GM19438 (cell line): ENCODE measurements around the gene COL11A2.
"Not testable (repeated sequence)": the region's sequence is repeated elsewhere in the genome, so short reads cannot be mapped to it uniquely, and the experiment has no call there.

Experiments used
- ATAC-seq: cut with Tn5 transposase; IDR thresholded peaks from one replicate; pipeline ENCODE4 v1.9.1; 2021; ENCODE audit warnings: low read depth; ENCODE audit not compliant: unreplicated experiment

Gene COL11A2

DNA sequence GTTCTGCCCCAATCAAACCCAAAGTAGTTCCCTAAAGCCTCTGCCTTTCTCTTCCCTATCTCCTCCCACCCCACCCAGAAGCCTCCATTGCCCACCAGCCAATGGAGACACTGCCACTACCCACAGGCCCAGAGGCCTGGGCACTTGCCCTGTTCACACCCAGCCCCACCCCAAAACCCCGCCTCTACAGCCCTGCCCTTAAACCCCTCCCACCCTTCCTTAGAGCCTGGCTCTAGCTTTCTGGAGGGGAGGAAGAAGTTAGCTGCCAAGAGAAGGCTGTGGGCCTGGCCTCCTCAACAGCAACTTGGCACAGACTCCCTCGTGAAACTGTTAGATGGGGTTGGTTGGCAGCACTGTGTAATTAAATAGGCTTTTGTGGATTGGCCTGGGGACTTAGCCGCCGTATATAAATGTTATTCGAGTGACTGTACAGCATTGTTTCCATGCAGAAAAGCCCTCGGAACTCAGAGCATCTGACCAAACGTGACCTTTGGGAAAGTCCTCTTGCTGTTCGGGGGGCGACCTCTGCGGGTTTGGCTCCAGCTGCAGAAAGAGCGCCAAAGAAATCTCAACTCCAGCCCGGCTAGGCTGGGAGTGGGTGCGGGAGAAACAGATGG lies 31.4 kb downstream of the COL11A2 start:
- no peak for ATAC-seq

- no peak for ATAC-seq
Measured at GRCh38 chr6:33160096-33160495, 32.2 kb downstream of the COL11A2 start.

GRCh38 chr6:33156964-33157363 lies 35.3 kb downstream of the COL11A2 start:
- ATAC-seq = no peak

DNA sequence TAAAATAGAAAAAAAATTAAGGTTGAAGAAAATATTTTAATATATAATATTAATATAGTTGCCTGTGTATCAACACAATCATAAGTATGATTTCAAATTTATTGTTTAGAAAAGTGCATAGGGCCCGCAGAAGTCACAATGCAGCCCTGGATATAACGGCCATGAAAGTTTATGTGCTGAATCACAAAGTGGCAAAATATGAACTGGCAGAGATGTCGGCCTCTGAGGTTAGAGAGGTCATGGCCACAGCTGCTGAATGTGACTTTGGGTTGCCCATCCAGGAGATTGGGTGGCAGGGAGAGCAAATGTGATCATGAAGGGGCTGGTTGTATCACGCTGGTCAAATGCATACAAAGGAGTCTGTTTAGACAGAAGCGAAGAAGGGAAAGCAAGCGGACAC lies 35.7 kb downstream of the COL11A2 start:
- no peak for ATAC-seq

- ATAC-seq = no peak
Measured at GRCh38 chr6:33154349-33154748, 37.9 kb downstream of the COL11A2 start.

GRCh38 chr6:33151050-33151449 lies 41.2 kb downstream of the COL11A2 start:
- no peak for ATAC-seq

GRCh38 chr6:33150560-33150959 lies 41.7 kb downstream of the COL11A2 start:
- not testable (repeated sequence) for ATAC-seq

- ATAC-seq = no peak
Measured at GRCh38 chr6:33147807-33148666, 44.2 kb downstream of the COL11A2 start.

DNA sequence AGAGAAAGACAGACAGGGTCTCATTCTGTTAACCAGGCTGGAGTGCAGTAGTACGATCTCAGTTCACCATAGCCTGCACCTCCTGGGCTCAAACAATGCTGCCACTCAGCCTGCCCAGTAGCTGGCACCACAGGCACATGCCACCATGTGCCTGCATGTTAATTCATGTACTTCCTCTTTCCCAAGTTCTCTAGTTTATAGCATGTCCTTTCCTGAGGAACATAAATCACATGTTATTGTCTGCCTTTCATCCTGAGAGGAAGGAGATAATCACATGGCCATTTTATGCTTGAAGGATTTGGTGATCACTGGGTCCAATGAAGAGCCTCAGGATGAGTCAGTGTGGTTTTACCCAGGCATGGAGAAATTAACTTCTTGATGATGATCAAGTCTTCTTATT lies 47.9 kb downstream of the COL11A2 start:
- ATAC-seq = no peak

DNA sequence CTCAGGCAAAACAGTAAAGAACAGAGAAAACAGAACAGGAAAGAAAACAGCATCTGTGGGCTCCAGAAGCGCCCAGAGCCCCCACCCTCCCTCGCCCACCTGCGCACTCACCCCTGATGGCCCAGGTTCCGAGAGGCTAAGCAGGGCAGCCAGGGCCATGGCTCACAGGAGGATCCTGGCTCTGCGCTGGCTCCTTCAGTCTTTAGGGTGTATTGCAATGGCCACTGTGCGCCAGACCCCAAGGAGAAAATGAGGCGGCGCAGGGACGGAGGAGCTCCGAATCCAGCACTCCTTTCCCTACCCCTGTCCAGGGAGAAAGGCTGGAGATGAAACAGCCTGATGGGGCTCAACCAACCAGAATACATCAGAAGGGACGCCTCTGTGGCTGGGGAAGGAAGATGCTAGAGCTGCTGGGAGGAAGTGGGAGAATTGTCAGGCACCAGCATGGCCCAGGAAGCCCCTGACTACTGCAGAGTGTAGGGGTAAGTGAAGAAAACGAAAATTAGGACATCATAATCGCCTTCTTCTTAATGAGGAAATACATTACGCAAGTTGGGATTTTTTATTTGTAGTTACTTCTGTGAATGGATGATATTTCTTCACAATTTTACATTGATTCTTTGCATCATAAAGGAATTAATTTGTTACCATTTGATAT lies 49.0 kb downstream of the COL11A2 start:
- ATAC-seq = no peak

DNA sequence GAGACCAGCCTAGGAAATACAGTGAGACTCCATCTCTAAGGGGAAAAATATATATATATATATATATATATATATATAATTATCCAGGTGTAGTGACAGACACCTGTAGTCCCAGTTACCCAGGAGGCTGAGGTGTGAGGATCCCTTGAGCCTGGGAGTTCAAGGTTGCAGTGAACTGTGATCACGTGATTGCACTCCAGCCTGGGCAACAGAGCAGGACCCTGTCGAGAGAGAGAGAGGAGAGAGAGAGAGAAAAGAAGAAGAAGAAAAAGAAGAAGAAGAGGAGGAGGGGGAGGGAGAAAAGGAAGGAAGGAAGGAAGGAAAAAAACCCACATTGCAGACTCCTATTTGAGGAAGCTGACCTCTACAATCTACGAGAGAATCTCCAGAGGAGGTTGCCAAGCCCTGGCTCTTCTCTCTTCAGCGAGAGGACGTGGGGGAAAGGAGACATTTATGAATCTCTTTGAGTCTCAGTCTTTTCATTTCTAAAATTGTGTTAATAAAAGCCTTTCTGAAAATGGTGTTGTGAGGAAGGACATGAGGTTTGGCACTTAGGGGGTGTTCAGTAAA lies 49.7 kb downstream of the COL11A2 start:
- no peak for ATAC-seq

DNA sequence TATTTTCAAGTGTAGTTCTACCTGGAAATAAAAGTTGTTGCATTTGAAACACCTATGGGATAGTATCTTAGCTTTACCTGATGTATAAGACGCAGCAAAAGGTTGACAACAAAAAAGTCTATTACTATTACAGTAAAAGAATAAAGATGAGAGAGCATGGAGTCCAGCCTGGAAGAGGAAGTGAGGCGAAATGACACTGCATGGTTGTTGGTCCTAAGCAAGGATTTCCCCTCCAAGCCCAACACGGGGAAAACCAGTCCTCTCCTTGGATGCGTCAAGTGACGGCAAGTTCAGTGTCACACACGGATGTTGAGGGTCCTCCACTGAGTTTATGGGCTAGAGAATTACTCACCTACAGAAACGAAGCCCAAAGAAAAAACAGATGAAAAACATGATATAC lies 51.7 kb downstream of the COL11A2 start:
- no peak for ATAC-seq

DNA sequence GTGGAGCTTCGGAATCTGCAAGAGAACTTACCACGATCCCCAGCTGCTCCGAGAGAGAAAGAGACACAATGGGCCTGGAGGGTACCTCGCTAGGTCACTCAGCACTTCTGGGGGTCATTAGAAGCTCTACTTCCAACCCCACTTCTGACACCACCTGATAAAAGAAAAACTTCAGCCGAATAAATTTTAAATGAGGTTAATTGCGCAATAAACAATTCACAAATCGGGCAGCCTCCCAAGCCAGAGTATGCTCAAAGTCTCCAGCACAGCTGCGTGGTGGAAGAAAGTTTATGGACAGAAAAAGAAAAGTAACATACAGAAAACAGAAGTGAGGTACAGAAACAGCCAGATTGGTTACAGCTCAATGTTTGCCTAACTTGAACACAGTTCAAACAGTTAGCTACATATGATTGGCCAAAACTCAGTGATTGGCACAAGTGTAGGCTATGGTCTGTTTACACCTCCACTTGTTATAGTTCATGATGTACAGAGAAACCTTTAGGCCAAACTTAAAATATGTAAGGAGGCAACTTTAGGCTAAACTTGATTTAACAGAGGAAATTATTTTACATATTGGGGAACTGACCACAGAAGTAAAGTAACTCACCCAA lies 52.6 kb downstream of the COL11A2 start:
- ATAC-seq = no peak

DNA sequence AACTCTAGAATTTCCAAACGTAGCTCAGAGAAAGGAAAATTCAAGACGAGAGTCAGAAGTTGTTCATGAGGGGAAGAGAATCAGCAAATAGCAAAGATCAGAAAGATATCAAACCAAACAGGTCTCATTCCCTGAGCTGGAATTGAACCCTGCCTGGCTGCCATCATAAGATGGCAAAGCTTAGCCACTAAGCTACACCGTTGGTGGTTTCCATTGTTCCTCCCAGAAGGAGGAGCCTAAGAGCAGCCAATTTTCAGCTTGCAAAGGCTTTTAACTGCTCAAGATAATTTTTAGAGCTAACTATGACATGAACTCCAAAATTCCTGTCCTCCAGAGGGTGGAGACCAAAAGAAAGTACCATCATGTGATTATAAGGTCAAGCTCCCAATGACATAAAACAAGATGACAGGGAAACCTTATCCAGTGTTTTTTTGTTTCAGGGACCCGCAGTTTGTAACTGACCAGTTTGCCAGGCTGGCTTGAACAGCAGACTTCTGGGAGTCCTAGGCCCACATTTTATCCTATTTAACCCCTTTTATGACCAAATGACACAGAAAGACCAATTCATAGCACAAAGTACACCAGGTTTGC lies 55.9 kb downstream of the COL11A2 start:
- no peak for ATAC-seq

- ATAC-seq = no peak
Measured at GRCh38 chr6:33132081-33132524, 60.2 kb downstream of the COL11A2 start.

DNA sequence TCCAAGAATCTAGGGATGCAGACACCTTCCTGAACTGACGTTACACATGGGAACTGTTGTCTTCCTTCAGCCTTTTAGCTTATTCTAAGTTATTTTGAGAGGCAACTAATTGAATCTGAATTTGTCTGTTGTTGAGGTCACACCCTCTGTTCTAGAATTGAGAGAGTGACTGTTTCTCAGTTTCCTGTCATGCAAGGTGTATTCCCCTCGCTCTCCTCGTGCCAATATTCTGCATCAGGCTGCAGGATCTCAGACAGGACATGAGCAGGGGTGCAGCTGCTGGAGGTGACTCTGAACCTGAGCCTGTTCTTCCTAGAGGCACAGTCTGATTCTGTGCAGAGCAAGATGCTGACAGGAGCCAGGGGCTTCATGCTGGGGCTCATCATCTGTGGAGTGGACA lies 63.9 kb downstream of the COL11A2 start:
- ATAC-seq = no peak

- ATAC-seq = no peak
Measured at GRCh38 chr6:33126101-33126714, 66.1 kb downstream of the COL11A2 start.

- ATAC-seq = no peak
Measured at GRCh38 chr6:33124947-33125346, 67.3 kb downstream of the COL11A2 start.

DNA sequence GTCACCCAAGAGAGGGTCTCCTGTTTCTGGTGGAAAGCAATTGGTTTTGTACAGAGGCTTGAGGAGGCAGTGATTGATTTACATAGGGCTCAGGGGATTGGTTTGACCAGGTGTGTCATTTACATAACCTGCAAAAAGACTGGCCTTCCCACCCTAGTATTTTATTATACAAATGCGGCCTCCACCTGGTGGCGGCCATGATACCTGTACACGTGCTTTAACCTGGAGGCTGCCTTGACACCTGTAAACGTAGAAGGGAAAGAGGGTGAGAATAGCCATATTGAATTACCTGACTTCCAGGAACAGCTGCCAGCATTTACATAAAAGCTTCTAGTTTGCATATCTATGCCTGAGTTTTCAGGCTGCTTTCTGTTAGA lies 67.8 kb downstream of the COL11A2 start:
- ATAC-seq = no peak
